ENCODE data around the gene PKP1.

Gene PKP1

GRCh38 chr1:201307760-201308499 lies 24.6 kb downstream of the PKP1 start:
- H3K27me3 ChIP-seq (ENCODE audit: insufficient read depth, low read length, poor library complexity), result no peaks in the 10 kb centered on the region
- H3K9me3 ChIP-seq (ENCODE audit: insufficient read depth, low read length, severe bottlenecking), result no peaks in the 10 kb centered on the region
- peaks cover 41% of the 10 kb centered on the region for H3K4me1 ChIP-seq (ENCODE audit: insufficient read depth, low read length)
- no peak overlapping the region for H3K9ac ChIP-seq (ENCODE audit: low read depth, low read length)
- no peaks in the 10 kb centered on the region for H3K79me2 ChIP-seq (ENCODE audit: insufficient read depth, low read length)
- H3K4me2 ChIP-seq (ENCODE audit: insufficient read depth, low read length), result no peak overlapping the region
- no peaks in the 10 kb centered on the region for H3K36me3 ChIP-seq (ENCODE audit: insufficient read depth, low read length)
- ATAC-seq (ENCODE audit: insufficient read depth, low read depth) (no peak), DNase-seq (no peak)
- no peak overlapping the region for H2AFZ ChIP-seq (ENCODE audit: low read depth, low read length)
- H3K27ac ChIP-seq (ENCODE audit: low read length), result no peak overlapping the region
- no peak overlapping the region for H3K4me3 ChIP-seq (ENCODE audit: low read depth in 1 of 2, low read length in 2 of 2)
- no peaks in the 10 kb centered on the region for H4K20me1 ChIP-seq (ENCODE audit: insufficient read depth, low read length)
- TF ChIP-seq, protein P1, sequence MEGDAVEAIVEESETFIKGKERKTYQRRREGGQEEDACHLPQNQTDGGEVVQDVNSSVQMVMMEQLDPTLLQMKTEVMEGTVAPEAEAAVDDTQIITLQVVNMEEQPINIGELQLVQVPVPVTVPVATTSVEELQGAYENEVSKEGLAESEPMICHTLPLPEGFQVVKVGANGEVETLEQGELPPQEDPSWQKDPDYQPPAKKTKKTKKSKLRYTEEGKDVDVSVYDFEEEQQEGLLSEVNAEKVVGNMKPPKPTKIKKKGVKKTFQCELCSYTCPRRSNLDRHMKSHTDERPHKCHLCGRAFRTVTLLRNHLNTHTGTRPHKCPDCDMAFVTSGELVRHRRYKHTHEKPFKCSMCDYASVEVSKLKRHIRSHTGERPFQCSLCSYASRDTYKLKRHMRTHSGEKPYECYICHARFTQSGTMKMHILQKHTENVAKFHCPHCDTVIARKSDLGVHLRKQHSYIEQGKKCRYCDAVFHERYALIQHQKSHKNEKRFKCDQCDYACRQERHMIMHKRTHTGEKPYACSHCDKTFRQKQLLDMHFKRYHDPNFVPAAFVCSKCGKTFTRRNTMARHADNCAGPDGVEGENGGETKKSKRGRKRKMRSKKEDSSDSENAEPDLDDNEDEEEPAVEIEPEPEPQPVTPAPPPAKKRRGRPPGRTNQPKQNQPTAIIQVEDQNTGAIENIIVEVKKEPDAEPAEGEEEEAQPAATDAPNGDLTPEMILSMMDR (IDR thresholded peaks at IDR 0.05; ENCODE audit: borderline replicate concordance, extremely low read depth, low read length, poor library complexity, severe bottlenecking), result no peak
- no peak for TF ChIP-seq EZH2 (IDR thresholded peaks at IDR 0.05; ENCODE audit: borderline replicate concordance, low read depth, low read length, severe bottlenecking)

GRCh38 chr1:201309416-201309815 lies 26.1 kb downstream of the PKP1 start:
- no peaks in the 10 kb centered on the region for H4K20me1 ChIP-seq (ENCODE audit: insufficient read depth, low read length)
- H3K27me3 ChIP-seq (ENCODE audit: insufficient read depth, low read length, poor library complexity), result no peaks in the 10 kb centered on the region
- no peak overlapping the region for H3K4me2 ChIP-seq (ENCODE audit: insufficient read depth, low read length)
- H3K27ac ChIP-seq (ENCODE audit: low read length), result peak overlapping the region; percentile 21; the same call in 1 of the 2 replicates
- TF ChIP-seq EZH2 (IDR thresholded peaks at IDR 0.05; ENCODE audit: borderline replicate concordance, low read depth, low read length, severe bottlenecking), result no peak
- TF ChIP-seq, protein P1 (IDR thresholded peaks at IDR 0.05; ENCODE audit: borderline replicate concordance, extremely low read depth, low read length, poor library complexity, severe bottlenecking), result peak; percentile 51
- ATAC-seq (ENCODE audit: insufficient read depth, low read depth) (peak; percentile 44), DNase-seq (peak; percentile 75)
- H2AFZ ChIP-seq (ENCODE audit: low read depth, low read length), result no peak overlapping the region
- H3K79me2 ChIP-seq (ENCODE audit: insufficient read depth, low read length), result no peaks in the 10 kb centered on the region
- H3K4me1 ChIP-seq (ENCODE audit: insufficient read depth, low read length), result peaks cover 46% of the 10 kb centered on the region
- H3K4me3 ChIP-seq (ENCODE audit: low read depth in 1 of 2, low read length in 2 of 2), result no peak overlapping the region
- H3K9me3 ChIP-seq (ENCODE audit: insufficient read depth, low read length, severe bottlenecking), result no peaks in the 10 kb centered on the region
- H3K9ac ChIP-seq (ENCODE audit: low read depth, low read length), result no peak overlapping the region
- H3K36me3 ChIP-seq (ENCODE audit: insufficient read depth, low read length), result no peaks in the 10 kb centered on the region

DNA sequence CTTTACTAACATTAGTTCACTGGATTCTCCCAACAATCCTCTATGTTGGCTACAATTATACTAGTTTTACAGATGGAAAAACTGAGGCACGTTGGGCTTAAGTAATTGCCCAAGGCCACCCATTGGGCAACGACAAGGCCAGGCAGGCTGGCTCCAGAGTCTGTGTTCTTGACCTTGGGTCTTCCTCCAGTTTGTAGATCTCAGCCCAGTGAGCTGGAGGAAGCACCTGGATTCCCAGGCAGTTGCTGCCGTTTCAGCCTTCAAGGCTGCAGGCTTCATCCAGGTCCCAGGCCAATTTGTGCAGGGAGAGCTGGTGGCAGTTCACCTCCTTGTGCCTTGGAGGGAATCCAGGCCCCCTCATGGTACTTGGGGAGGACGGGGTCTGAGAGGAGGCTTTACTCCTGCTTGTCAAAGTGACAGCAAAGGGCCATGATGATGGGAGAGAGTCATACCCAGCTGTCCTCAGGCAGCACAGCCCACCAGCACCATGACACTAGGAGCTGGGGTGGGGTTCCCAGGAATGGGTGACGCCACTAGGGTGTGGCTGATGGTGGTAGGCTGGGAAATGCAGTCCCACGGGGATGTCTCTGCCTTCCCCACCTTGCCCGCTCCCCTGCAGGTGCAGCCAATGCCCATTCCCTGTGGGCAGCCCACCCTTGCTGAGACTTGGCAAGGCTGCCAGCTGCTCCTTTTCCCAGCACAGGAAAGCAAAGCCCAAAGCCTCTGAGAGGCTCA lies 27.1 kb downstream of the PKP1 start:
- Histone ChIP-seq H3K4me3 (ENCODE audit: low read depth in 1 of 2, low read length in 2 of 2) (peak overlapping the region in 1 of 2 experiments; percentile 0; a peak in 1 of 4 replicates), H3K9ac (ENCODE audit: low read depth, low read length) (peak overlapping the region; percentile 4; the same call in 1 of the 2 replicates), H3K36me3 (ENCODE audit: insufficient read depth, low read length) (no peaks in the 10 kb centered on the region), H3K27me3 (ENCODE audit: insufficient read depth, low read length, poor library complexity) (no peaks in the 10 kb centered on the region), H4K20me1 (ENCODE audit: insufficient read depth, low read length) (no peaks in the 10 kb centered on the region), H3K27ac (ENCODE audit: low read length) (peak overlapping the region; percentile 76), H3K4me1 (ENCODE audit: insufficient read depth, low read length) (peaks cover 46% of the 10 kb centered on the region), H2AFZ (ENCODE audit: low read depth, low read length) (no peak overlapping the region), H3K4me2 (ENCODE audit: insufficient read depth, low read length) (peak overlapping the region; percentile 40), H3K9me3 (ENCODE audit: insufficient read depth, low read length, severe bottlenecking) (no peaks in the 10 kb centered on the region), H3K79me2 (ENCODE audit: insufficient read depth, low read length) (no peaks in the 10 kb centered on the region)
- DNase-seq (peak; percentile 26), ATAC-seq (ENCODE audit: insufficient read depth, low read depth) (no peak)
- TF ChIP-seq, protein P1 (IDR thresholded peaks at IDR 0.05; ENCODE audit: borderline replicate concordance, extremely low read depth, low read length, poor library complexity, severe bottlenecking), result no peak
- no peak for TF ChIP-seq EZH2 (IDR thresholded peaks at IDR 0.05; ENCODE audit: borderline replicate concordance, low read depth, low read length, severe bottlenecking)

Data from DND-41 (cell line).